NB4 (cell line): Measurements from ENCODE around the gene GNB1.

Experiments used
- MYC ChIP-seq: IDR thresholded peaks from 2 replicates; pipeline ENCODE4 v1.6.1; 2011; ENCODE audit warnings: low read depth, low read length
- TF ChIP-seq, protein P1 (sequence below): IDR thresholded peaks from one replicate; pipeline ENCODE4 v1.5.1; 2012; ENCODE audit warnings: low read depth, low read length
- TF ChIP-seq, protein P2 (sequence below): IDR thresholded peaks from 2 replicates; pipeline ENCODE4 v1.6.1; 2011; ENCODE audit warnings: low read depth, low read length

- TF ChIP-seq, protein P1, sequence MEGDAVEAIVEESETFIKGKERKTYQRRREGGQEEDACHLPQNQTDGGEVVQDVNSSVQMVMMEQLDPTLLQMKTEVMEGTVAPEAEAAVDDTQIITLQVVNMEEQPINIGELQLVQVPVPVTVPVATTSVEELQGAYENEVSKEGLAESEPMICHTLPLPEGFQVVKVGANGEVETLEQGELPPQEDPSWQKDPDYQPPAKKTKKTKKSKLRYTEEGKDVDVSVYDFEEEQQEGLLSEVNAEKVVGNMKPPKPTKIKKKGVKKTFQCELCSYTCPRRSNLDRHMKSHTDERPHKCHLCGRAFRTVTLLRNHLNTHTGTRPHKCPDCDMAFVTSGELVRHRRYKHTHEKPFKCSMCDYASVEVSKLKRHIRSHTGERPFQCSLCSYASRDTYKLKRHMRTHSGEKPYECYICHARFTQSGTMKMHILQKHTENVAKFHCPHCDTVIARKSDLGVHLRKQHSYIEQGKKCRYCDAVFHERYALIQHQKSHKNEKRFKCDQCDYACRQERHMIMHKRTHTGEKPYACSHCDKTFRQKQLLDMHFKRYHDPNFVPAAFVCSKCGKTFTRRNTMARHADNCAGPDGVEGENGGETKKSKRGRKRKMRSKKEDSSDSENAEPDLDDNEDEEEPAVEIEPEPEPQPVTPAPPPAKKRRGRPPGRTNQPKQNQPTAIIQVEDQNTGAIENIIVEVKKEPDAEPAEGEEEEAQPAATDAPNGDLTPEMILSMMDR, result no peak
- TF ChIP-seq, protein P2, sequence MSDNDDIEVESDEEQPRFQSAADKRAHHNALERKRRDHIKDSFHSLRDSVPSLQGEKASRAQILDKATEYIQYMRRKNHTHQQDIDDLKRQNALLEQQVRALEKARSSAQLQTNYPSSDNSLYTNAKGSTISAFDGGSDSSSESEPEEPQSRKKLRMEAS, result no peak
- no peak for TF ChIP-seq MYC
Measured at GRCh38 chr1:1757422-1758058, 133.3 kb downstream of the GNB1 start.
